GM19328 (cell line): ENCODE results near the gene KRT73.
"Not testable (repeated sequence)": the region's sequence is repeated elsewhere in the genome, so short reads cannot be mapped to it uniquely, and the experiment has no call there.

ENCODE experiments used
- ATAC-seq: cut with Tn5 transposase; IDR thresholded peaks from one replicate; pipeline ENCODE4 v1.9.1; 2021; ENCODE audit warnings: mild to moderate bottlenecking, moderate library complexity; ENCODE audit not compliant: unreplicated experiment

KRT73 gene

GRCh38 chr12:52602552-52602951 is 15.8 kb downstream of the KRT73 start:
- no peak for ATAC-seq

GRCh38 chr12:52601671-52602070 is 16.7 kb downstream of the KRT73 start:
- no peak for ATAC-seq

- no peak for ATAC-seq
These were observed 17.3 kb downstream of the KRT73 start, which contains the start of gene KRT72 for GRCh38 chr12:52600941-52601481. TSS of gene KRT72 (minus strand) at chr12:52601463. CDS start at chr12:52601452, 11 bp downstream.

- no peak for ATAC-seq
These were observed 17.9 kb downstream of the KRT73 start for GRCh38 chr12:52600475-52600874.

- no peak for ATAC-seq
These were observed 18.3 kb downstream of the KRT73 start for GRCh38 chr12:52600071-52600470.

GRCh38 chr12:52598966-52599365 is 19.4 kb downstream of the KRT73 start:
- ATAC-seq = no peak

GRCh38 chr12:52594237-52594636 is 24.1 kb downstream of the KRT73 start:
- not testable (repeated sequence) for ATAC-seq

- ATAC-seq = no peak
These were observed 26.8 kb downstream of the KRT73 start for GRCh38 chr12:52591521-52591920.

- no peak for ATAC-seq
These were observed 28.3 kb downstream of the KRT73 start for GRCh38 chr12:52590021-52590420.

- no peak for ATAC-seq
These were observed 30.8 kb downstream of the KRT73 start for GRCh38 chr12:52587563-52587962.

- no peak for ATAC-seq
These were observed 32.4 kb downstream of the KRT73 start for GRCh38 chr12:52585946-52586345.

- ATAC-seq = no peak
These were observed 33.3 kb downstream of the KRT73 start for GRCh38 chr12:52585066-52585465.

- ATAC-seq = no peak
These were observed 34.1 kb downstream of the KRT73 start for GRCh38 chr12:52584156-52584682.

GRCh38 chr12:52582971-52583456 is 35.3 kb downstream of the KRT73 start:
- ATAC-seq = no peak

GRCh38 chr12:52582486-52582885 is 35.9 kb downstream of the KRT73 start:
- ATAC-seq = no peak

GRCh38 chr12:52581481-52581880 is 36.9 kb downstream of the KRT73 start:
- ATAC-seq = no peak

GRCh38 chr12:52581066-52581465 is 37.3 kb downstream of the KRT73 start:
- no peak for ATAC-seq

GRCh38 chr12:52580496-52580895 is 37.9 kb downstream of the KRT73 start:
- ATAC-seq = no peak

- no peak for ATAC-seq
These were observed 38.6 kb downstream of the KRT73 start for GRCh38 chr12:52579468-52580465.

GRCh38 chr12:52578469-52578868 is 39.9 kb downstream of the KRT73 start:
- ATAC-seq = no peak

GRCh38 chr12:52577316-52577715 is 41.0 kb downstream of the KRT73 start:
- ATAC-seq = no peak

- ATAC-seq = no peak
These were observed 42.4 kb downstream of the KRT73 start for GRCh38 chr12:52575948-52576347.
